ENCODE measurements around the gene FYCO1.
A peak's percentile ranks its signal among the peaks of the same experiment; 100 is the strongest.
"Not testable (repeated sequence)": the region's sequence is repeated elsewhere in the genome, so short reads cannot be mapped to it uniquely, and the experiment has no call there.

The FYCO1 gene

DNA sequence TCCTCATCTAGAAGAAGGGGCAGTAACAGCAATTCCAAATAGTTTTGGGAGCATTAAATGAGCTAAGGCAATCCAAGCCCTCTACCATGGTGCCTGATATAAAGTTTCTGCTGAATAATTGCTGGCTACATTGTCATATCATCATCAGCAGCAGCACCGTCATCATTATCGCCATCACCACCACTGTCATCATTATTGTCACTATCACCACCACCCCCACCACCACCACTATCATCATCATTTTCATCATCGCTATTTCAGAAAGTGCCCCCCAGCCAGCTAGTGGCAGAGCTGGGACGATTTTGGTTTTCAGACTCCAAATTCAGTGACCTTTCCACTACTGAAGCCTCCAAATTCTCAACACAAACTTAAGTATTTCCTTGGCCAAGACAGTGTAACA, 16.6 kb upstream of the FYCO1 start:
- Histone ChIP-seq H3K27ac (ENCODE audit: low read depth, low read length) (no peak overlapping the region), H3K4me1 (ENCODE audit: control insufficient read depth in 5 of 5, insufficient read depth in 5 of 5, low read length in 5 of 5) (peaks cover 0 to under 1% (median 0%) of the 10 kb centered on the region in 5 donors), H3K9me3 (ENCODE audit: control insufficient read depth in 5 of 5, low read length in 5 of 5) (no peaks in the 10 kb centered on the region), H3K36me3 (ENCODE audit: control insufficient read depth in 5 of 5, insufficient read depth in 5 of 5, low read length in 5 of 5) (no peaks in the 10 kb centered on the region), H3K4me3 (ENCODE audit: low read depth in 1 of 5, low read length in 5 of 5) (no peak overlapping the region), H3K9ac (ENCODE audit: low read length in 5 of 5) (no peak overlapping the region), H3K27me3 (ENCODE audit: control insufficient read depth in 5 of 5, insufficient read depth in 4 of 5, low read length in 5 of 5) (no peaks in the 10 kb centered on the region)

DNA sequence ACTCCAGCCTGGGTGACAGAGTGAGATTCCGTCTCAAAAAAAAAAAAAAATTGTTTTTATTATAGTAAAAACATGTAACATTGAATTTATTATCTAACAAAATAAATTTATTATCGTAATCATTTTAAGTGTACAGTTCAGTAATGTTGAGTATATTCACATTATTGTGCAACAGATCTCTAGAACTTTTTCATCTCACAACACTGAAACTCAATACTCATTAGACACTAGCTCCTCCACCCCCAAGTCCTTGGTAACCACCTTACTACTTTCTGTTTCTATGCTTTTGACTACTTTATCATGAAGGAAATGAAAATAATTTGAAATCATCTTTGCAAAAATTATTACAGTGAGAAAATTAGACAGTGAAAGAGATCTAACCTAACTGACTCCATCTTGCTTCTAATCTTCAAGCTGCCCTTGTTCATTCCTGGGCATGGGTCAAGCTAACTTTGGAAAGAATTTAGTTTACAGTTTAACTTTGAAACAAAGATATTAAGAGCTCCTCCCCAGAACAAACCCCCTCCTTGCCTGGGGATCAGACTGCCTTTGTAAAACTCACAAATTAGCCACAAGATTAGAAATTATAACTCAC, 15.0 kb upstream of the FYCO1 start:
- no peak overlapping the region for H3K27ac ChIP-seq (ENCODE audit: low read depth, low read length)
- no peak overlapping the region for H3K4me3 ChIP-seq (ENCODE audit: low read depth in 1 of 5, low read length in 5 of 5)
- H3K36me3 ChIP-seq (ENCODE audit: control insufficient read depth in 5 of 5, insufficient read depth in 5 of 5, low read length in 5 of 5), result no peaks in the 10 kb centered on the region
- no peaks in the 10 kb centered on the region for H3K9me3 ChIP-seq (ENCODE audit: control insufficient read depth in 5 of 5, low read length in 5 of 5)
- H3K27me3 ChIP-seq (ENCODE audit: control insufficient read depth in 5 of 5, insufficient read depth in 4 of 5, low read length in 5 of 5), result no peaks in the 10 kb centered on the region
- no peak overlapping the region for H3K9ac ChIP-seq (ENCODE audit: low read length in 5 of 5)
- peaks cover 0 to 14% (median 9%) of the 10 kb centered on the region in 5 donors for H3K4me1 ChIP-seq (ENCODE audit: control insufficient read depth in 5 of 5, insufficient read depth in 5 of 5, low read length in 5 of 5)

DNA sequence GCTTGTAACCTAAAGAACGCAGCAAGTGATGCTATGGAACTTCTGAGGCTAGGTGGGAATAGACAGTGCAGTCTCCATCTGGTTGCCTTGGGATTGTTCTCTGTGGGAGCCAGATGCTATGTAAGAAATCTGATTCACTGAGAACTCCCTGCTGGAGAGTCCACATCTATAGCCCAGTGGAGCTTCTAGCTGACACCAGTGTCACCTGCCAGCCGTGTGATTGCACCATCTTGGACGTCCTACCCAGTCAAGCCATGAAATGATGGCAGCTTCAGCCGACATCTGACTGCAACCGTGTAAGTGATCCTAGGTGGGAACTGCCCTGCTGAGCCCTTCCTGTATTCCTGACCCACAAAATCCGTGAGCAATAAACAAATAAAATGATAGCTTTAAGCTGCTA, 12.4 kb upstream of the FYCO1 start:
- no peaks in the 10 kb centered on the region for H3K36me3 ChIP-seq (ENCODE audit: control insufficient read depth in 5 of 5, insufficient read depth in 5 of 5, low read length in 5 of 5)
- H3K27ac ChIP-seq (ENCODE audit: low read depth, low read length), result no peak overlapping the region
- no peaks in the 10 kb centered on the region for H3K9me3 ChIP-seq (ENCODE audit: control insufficient read depth in 5 of 5, low read length in 5 of 5)
- H3K9ac ChIP-seq (ENCODE audit: low read length in 5 of 5), result no peak overlapping the region
- peaks cover 0 to 16% (median 9%) of the 10 kb centered on the region in 5 donors for H3K4me1 ChIP-seq (ENCODE audit: control insufficient read depth in 5 of 5, insufficient read depth in 5 of 5, low read length in 5 of 5)
- no peak overlapping the region for H3K4me3 ChIP-seq (ENCODE audit: low read depth in 1 of 5, low read length in 5 of 5)
- H3K27me3 ChIP-seq (ENCODE audit: control insufficient read depth in 5 of 5, insufficient read depth in 4 of 5, low read length in 5 of 5), result no peaks in the 10 kb centered on the region

DNA sequence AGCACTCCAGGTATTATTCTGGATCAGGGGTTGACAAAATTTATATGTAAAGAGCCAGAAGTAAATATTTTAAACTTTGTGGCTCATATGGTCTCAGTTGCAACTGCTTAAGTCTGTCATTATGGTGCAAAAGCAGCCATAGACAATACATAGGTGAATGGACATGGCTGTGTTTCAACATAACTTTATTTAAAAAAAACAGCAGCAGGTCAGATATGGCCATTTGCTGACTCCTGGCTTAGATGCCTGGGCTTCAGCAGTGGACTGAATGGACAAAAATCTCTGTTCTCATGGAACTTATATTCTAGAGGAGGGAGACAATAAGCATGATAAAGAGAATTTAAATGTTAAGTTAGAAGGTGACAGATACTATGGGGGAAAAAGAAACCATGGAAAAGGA, 11.7 kb upstream of the FYCO1 start:
- H3K4me3 ChIP-seq (ENCODE audit: low read depth in 1 of 5, low read length in 5 of 5), result no peak overlapping the region
- no peak overlapping the region for H3K9ac ChIP-seq (ENCODE audit: low read length in 5 of 5)
- H3K9me3 ChIP-seq (ENCODE audit: control insufficient read depth in 5 of 5, low read length in 5 of 5), result no peaks in the 10 kb centered on the region
- no peaks in the 10 kb centered on the region for H3K27me3 ChIP-seq (ENCODE audit: control insufficient read depth in 5 of 5, insufficient read depth in 4 of 5, low read length in 5 of 5)
- peaks cover 0 to 16% (median 9%) of the 10 kb centered on the region in 5 donors for H3K4me1 ChIP-seq (ENCODE audit: control insufficient read depth in 5 of 5, insufficient read depth in 5 of 5, low read length in 5 of 5)
- H3K27ac ChIP-seq (ENCODE audit: low read depth, low read length), result peak overlapping the region; percentile 51
- no peaks in the 10 kb centered on the region for H3K36me3 ChIP-seq (ENCODE audit: control insufficient read depth in 5 of 5, insufficient read depth in 5 of 5, low read length in 5 of 5)

DNA sequence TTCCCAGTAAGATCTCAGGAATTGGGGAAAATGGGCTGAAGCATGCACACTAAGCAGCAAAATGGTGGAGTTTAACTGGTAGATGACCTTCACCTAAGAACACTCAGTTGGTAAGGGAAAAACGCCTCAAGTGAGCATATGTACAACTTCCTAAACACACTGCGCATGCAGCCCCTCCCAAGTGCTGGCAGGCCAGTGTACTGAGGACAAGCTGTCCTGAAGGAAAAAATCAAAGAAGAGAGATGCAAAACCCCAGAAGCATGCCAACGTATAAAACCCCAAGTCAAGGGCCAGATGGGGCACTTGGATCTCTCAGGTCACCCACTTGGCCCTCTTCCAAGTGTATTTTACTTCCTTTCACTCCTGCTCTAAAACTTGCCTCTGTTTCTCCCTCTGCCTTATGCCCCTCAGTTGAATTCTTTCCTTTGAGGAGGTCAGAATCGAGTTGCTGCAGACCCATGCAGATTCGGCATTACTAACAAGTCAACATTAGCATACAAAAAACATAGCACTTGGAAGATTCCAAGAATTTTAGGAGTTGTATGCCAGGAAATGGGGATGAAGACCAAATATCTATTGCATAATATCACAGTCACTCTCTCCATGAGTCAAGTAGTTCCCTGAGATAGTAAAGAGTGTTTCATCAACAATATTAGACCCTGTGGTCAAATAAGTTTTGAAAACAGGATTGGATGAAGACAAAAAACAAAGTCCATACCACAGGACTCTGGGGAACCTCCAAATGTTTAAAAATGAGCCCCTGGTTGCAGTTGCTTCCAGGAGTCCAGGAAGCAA, 10.8 kb upstream of the FYCO1 start:
- Histone ChIP-seq H3K36me3 (ENCODE audit: control insufficient read depth in 5 of 5, insufficient read depth in 5 of 5, low read length in 5 of 5) (no peaks in the 10 kb centered on the region), H3K4me1 (ENCODE audit: control insufficient read depth in 5 of 5, insufficient read depth in 5 of 5, low read length in 5 of 5) (peaks cover 0 to 16% (median 9%) of the 10 kb centered on the region in 5 donors), H3K9me3 (ENCODE audit: control insufficient read depth in 5 of 5, low read length in 5 of 5) (no peaks in the 10 kb centered on the region), H3K4me3 (ENCODE audit: low read depth in 1 of 5, low read length in 5 of 5) (peak overlapping the region in 1 of 5 donors; percentile 4), H3K27me3 (ENCODE audit: control insufficient read depth in 5 of 5, insufficient read depth in 4 of 5, low read length in 5 of 5) (no peaks in the 10 kb centered on the region), H3K27ac (ENCODE audit: low read depth, low read length) (peak overlapping the region; percentile 51), H3K9ac (ENCODE audit: low read length in 5 of 5) (peak overlapping the region in 1 of 5 donors; percentile 2)

DNA sequence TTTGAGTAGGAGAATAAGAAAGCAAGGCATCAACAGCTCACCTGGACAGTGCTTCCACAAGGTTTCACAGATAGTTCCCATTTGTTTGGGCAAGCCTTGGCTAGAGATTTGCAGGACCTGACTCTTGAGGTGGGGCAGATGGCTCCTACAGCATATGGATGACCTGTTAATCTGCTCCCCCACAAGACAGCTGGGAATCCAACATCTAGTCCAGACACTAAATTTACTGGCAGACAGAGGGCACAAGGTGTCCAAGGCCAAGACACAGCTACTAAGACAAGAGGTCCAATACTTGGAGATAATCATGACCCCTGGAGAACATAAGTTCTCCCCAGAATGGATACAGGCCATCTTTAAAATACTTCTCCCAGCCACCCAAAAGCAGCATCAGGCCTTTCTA, 8.1 kb upstream of the FYCO1 start:
- not testable (repeated sequence) for H3K9me3 ChIP-seq (ENCODE audit: control insufficient read depth in 5 of 5, low read length in 5 of 5); H3K27me3 ChIP-seq (ENCODE audit: control insufficient read depth in 5 of 5, insufficient read depth in 4 of 5, low read length in 5 of 5); H3K9ac ChIP-seq (ENCODE audit: low read length in 5 of 5); H3K4me3 ChIP-seq (ENCODE audit: low read depth in 1 of 5, low read length in 5 of 5); H3K36me3 ChIP-seq (ENCODE audit: control insufficient read depth in 5 of 5, insufficient read depth in 5 of 5, low read length in 5 of 5); H3K27ac ChIP-seq (ENCODE audit: low read depth, low read length)
- H3K4me1 ChIP-seq (ENCODE audit: control insufficient read depth in 5 of 5, insufficient read depth in 5 of 5, low read length in 5 of 5), result peaks cover 0 to 16% (median 9%) of the 10 kb centered on the region in 5 donors

DNA sequence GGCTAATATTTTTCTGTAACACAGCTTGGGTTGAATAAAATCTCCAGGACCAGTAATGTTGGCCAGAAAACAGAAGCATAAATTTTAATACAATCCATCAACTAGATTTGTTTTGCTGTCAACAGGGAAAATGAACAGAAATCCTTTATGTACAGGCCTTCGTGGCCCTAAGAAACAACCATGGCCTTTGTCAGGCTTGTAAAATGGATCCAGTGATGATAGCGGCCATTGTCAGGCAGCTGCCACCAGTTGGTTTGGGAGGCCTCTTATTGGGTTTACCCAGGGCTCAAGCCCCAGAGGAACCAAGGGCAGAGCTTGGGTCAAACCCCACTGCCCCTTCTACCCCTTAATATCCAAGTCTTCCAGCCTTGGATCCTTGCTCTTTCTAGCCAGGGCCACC, 5.6 kb upstream of the FYCO1 start:
- Histone ChIP-seq H3K27me3 (ENCODE audit: control insufficient read depth in 5 of 5, insufficient read depth in 4 of 5, low read length in 5 of 5) (no peaks in the 10 kb centered on the region), H3K4me1 (ENCODE audit: control insufficient read depth in 5 of 5, insufficient read depth in 5 of 5, low read length in 5 of 5) (peaks cover 2 to 12% (median 6%) of the 10 kb centered on the region in 5 donors), H3K9ac (ENCODE audit: low read length in 5 of 5) (no peak overlapping the region), H3K9me3 (ENCODE audit: control insufficient read depth in 5 of 5, low read length in 5 of 5) (no peaks in the 10 kb centered on the region), H3K27ac (ENCODE audit: low read depth, low read length) (no peak overlapping the region), H3K36me3 (ENCODE audit: control insufficient read depth in 5 of 5, insufficient read depth in 5 of 5, low read length in 5 of 5) (no peaks in the 10 kb centered on the region), H3K4me3 (ENCODE audit: low read depth in 1 of 5, low read length in 5 of 5) (no peak overlapping the region)

DNA sequence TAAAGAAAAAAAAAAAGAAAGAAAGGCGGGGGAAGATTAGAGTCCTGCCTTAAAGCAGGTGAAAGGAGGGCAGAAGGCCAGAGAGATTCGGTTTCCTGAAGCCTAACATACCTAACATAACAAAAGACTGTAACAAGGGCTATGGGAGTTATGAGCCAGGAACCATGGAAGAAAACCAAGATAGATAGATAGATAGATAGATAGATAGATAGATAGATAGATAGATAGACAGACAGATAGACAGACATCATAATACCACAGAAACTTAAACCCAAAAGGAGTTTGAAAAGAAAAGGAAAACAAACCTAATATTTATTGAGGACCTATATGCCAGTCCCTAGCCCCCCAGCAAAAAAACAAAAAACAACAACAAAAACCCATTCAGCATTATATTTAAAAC, 2.3 kb upstream of the FYCO1 start:
- H3K9ac ChIP-seq (ENCODE audit: low read length in 5 of 5), result no peak overlapping the region
- H3K4me3 ChIP-seq (ENCODE audit: low read depth in 1 of 5, low read length in 5 of 5), result no peak overlapping the region
- peaks cover 5 to 25% (median 21%) of the 10 kb centered on the region in 5 donors for H3K4me1 ChIP-seq (ENCODE audit: control insufficient read depth in 5 of 5, insufficient read depth in 5 of 5, low read length in 5 of 5)
- no peak overlapping the region for H3K27ac ChIP-seq (ENCODE audit: low read depth, low read length)
- no peaks in the 10 kb centered on the region for H3K36me3 ChIP-seq (ENCODE audit: control insufficient read depth in 5 of 5, insufficient read depth in 5 of 5, low read length in 5 of 5)
- no peaks in the 10 kb centered on the region for H3K27me3 ChIP-seq (ENCODE audit: control insufficient read depth in 5 of 5, insufficient read depth in 4 of 5, low read length in 5 of 5)
- H3K9me3 ChIP-seq (ENCODE audit: control insufficient read depth in 5 of 5, low read length in 5 of 5), result no peaks in the 10 kb centered on the region

DNA sequence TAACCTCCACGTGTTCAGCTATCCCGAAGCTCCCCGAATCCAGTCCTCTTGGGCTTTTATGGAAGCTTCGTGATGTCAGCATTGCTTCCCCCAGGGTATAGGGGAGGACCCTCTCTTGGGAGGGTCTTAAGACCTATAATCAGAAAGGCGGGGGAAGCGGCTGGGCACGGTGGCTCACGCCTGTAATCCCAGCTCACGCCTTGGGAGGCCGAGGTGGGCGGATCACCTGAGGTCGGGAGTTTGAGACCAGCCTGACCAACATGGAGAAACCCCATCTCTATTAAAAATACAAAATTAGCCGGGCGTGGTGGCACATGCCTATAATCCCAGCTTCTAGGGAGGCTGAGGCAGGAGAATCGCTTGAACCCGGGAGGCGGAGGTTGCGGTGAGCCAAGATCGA, 1.9 kb upstream of the FYCO1 start:
- H3K27me3 ChIP-seq (ENCODE audit: control insufficient read depth in 5 of 5, insufficient read depth in 4 of 5, low read length in 5 of 5); H3K9me3 ChIP-seq (ENCODE audit: control insufficient read depth in 5 of 5, low read length in 5 of 5); H3K9ac ChIP-seq (ENCODE audit: low read length in 5 of 5); H3K27ac ChIP-seq (ENCODE audit: low read depth, low read length); H3K4me3 ChIP-seq (ENCODE audit: low read depth in 1 of 5, low read length in 5 of 5); H3K36me3 ChIP-seq (ENCODE audit: control insufficient read depth in 5 of 5, insufficient read depth in 5 of 5, low read length in 5 of 5): not testable (repeated sequence)
- peaks cover 5 to 29% (median 25%) of the 10 kb centered on the region in 5 donors for H3K4me1 ChIP-seq (ENCODE audit: control insufficient read depth in 5 of 5, insufficient read depth in 5 of 5, low read length in 5 of 5)

DNA sequence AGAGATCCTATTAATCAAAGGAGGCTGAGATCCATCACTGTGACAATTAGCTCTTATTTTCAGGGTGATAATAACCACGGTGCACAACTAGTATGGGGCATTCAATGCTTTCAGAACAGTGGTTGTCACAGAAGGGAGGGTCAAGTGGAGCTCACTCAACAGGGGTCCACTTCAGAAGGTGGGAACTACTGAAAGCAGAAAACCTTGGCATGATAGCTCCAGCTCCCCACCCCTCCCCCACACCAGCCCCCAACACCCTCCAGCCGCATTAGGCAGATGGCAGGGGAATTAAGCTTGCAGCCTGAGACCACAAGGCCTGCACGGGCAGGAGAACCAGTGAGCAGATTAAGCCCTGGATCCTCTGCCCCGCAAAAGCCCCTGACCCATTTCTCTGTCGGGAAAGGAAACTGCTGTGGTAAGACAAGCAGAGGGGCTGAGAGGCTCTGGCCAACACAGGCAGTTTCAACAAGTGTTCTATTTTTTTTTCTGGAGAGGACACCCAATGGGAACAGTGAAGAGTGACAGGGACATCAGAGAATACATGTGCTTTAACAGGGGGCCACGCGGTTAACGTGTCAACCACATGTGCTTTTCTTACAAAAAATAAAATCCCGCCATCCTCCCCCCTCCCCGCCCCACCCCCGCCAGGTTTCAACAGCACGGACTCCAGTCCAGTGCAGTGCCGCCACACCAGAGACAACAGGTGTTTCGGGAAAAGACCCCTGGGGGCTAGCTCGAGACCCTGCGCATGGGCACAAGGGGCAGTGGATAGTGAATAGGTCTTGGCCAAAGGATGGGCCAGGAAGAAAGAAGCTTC, 997 bp downstream of the FYCO1 start:
- peak overlapping the region; percentile 85 for H3K27ac ChIP-seq (ENCODE audit: low read depth, low read length)
- H3K9ac ChIP-seq (ENCODE audit: low read length in 5 of 5), result peak overlapping the region; percentile 73 to 98 (median 94)
- no peaks in the 10 kb centered on the region for H3K27me3 ChIP-seq (ENCODE audit: control insufficient read depth in 5 of 5, insufficient read depth in 4 of 5, low read length in 5 of 5)
- H3K4me1 ChIP-seq (ENCODE audit: control insufficient read depth in 5 of 5, insufficient read depth in 5 of 5, low read length in 5 of 5), result peaks cover 8 to 40% (median 33%) of the 10 kb centered on the region in 5 donors
- no peaks in the 10 kb centered on the region for H3K9me3 ChIP-seq (ENCODE audit: control insufficient read depth in 5 of 5, low read length in 5 of 5)
- H3K36me3 ChIP-seq (ENCODE audit: control insufficient read depth in 5 of 5, insufficient read depth in 5 of 5, low read length in 5 of 5), result no peaks in the 10 kb centered on the region
- peak overlapping the region; percentile 85 to 92 (median 89) for H3K4me3 ChIP-seq (ENCODE audit: low read depth in 1 of 5, low read length in 5 of 5)
